Measurements from ENCODE around the gene BBX. TPM values are rescaled to one million over a fixed set of nuclear protein-coding genes. Genes with fewer than 3 reads are reported as not detected.

Gene BBX
- total and polyA plus RNA-seq, 2 experiments from 2014 or later: 52.4 to 60.8 TPM

DNA sequence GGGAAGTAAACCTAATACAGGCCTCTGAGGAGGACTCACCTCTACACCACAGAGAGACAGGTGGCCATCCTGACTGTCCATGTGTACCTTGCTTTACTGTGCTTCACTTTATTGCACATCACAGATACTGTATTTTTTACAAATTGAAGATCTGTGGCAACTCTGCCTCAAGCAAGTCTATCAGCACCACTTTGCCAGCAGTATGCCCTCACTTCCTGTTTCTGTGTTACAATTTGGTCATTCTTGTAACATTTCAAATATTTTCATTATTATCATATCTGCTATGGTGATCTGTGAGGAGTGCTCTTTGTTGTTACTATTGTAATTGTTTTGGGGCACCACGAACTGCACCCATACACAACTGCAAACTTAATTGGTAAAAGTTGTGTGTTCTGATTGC, 78.0 kb downstream of the BBX start:
- H3K4me3 ChIP-seq: no peak overlapping the region

DNA sequence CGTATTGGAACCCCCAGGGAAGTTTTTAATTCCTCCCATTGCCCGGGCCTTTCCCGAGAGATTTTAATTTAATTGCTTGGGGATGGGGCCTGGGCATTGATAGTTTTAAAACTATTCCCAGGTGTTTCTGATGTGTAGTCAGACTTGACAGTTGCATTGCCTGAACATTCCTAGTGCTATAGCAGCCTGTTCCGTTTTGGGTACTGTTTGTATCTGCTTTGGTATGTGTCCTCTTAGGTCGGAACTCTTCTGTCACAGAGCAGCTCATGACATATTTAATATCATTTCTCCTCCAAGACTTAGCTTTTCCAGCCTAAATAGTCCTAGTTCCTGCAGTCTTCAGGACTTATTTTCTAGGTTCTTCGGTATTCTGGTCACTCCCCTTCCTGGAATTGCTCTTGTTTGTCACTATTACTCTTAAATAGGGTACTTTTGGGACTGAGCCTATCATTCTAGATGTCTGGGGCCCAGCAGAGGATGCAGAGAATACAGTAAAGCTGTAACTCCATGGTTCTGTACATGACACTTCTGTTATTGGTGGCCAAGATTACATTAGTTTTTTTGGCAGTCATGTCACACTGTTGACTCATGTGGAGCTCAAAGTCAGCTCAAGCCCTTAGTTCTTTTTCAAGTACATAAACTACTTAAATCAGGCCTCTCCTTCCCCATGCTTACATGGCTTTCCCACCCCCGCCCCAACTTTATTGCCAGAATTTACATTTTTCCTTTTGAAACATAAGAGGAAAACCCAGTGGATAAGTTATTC, 81.5 kb downstream of the BBX start:
- Histone ChIP-seq H3K4me2 (ENCODE audit: unreplicated experiment) (peak overlapping the region; percentile 19), H3K9ac (no peak overlapping the region), H3K79me2 (ENCODE audit: insufficient read depth) (peaks cover 64% of the 10 kb centered on the region), H4K20me1 (ENCODE audit: insufficient read depth) (no peaks in the 10 kb centered on the region), H3K9me2 (ENCODE audit: insufficient read depth) (no peaks in the 10 kb centered on the region), H3K36me3 (ENCODE audit: low read depth) (no peaks in the 10 kb centered on the region), H3K27ac (no peak overlapping the region), H3K4me1 (ENCODE audit: insufficient read depth) (peaks cover 29% of the 10 kb centered on the region), H2AFZ (no peak overlapping the region), H3F3A (ENCODE audit: insufficient read depth) (peaks cover 18% of the 10 kb centered on the region; the same call in 1 of the 2 replicates), H3K27me3 (replicated peaks; ENCODE audit: insufficient read depth) (no peaks in the 10 kb centered on the region), H3K4me3 (no peak overlapping the region), H3K9me3 (ENCODE audit: low read depth) (no peaks in the 10 kb centered on the region)
- 44 to 45% methylated on average over 7 of the region's 7 CpGs for WGBS, 2 experiments (ENCODE audit: low coverage in 1 of 2, low lambda C conversion rate in 2 of 2, missing lambda C conversion rate in 2 of 2)
- TF ChIP-seq EZH2 (IDR thresholded peaks at IDR 0.05; ENCODE audit: insufficient read depth, poor library complexity, severe bottlenecking) (no peak), EZH2phosphoT487 (IDR thresholded peaks at IDR 0.05; ENCODE audit: insufficient read depth, low read depth) (no peak)
- in situ Hi-C loops (cut with MboI): no loop called here
- DNase-seq: peak; percentile 79

More for the DNA sequence above, 78.0 kb downstream of the BBX start:
- H3K4me1 ChIP-seq (ENCODE audit: insufficient read depth): peaks cover 36% of the 10 kb centered on the region
- no peaks in the 10 kb centered on the region for H3K9me3 ChIP-seq (ENCODE audit: low read depth)
- peaks cover 19% of the 10 kb centered on the region; the same call in 1 of the 2 replicates for H3F3A ChIP-seq (ENCODE audit: insufficient read depth)
- H3K27ac ChIP-seq: no peak overlapping the region
- no peak overlapping the region for H2AFZ ChIP-seq
- in situ Hi-C loops (cut with MboI): no loop called here
- H4K20me1 ChIP-seq (ENCODE audit: insufficient read depth): no peaks in the 10 kb centered on the region
- peak overlapping the region; percentile 99 for H3K4me2 ChIP-seq (ENCODE audit: unreplicated experiment)
- peaks cover 52% of the 10 kb centered on the region for H3K79me2 ChIP-seq (ENCODE audit: insufficient read depth)
- H3K9me2 ChIP-seq (ENCODE audit: insufficient read depth): no peaks in the 10 kb centered on the region
- DNase-seq: peak; percentile 33
- H3K36me3 ChIP-seq (ENCODE audit: low read depth): no peaks in the 10 kb centered on the region
- no peak overlapping the region for H3K9ac ChIP-seq
- TF ChIP-seq EZH2phosphoT487 (IDR thresholded peaks at IDR 0.05; ENCODE audit: insufficient read depth, low read depth) (no peak), EZH2 (IDR thresholded peaks at IDR 0.05; ENCODE audit: insufficient read depth, poor library complexity, severe bottlenecking) (no peak)
- no peaks in the 10 kb centered on the region for H3K27me3 ChIP-seq (replicated peaks; ENCODE audit: insufficient read depth)
- WGBS, 2 experiments (ENCODE audit: low coverage in 1 of 2, low lambda C conversion rate in 2 of 2, missing lambda C conversion rate in 2 of 2): 100% methylated on average over 1 of the region's 1 CpG

- WGBS, 2 experiments (ENCODE audit: low coverage in 1 of 2, low lambda C conversion rate in 2 of 2, missing lambda C conversion rate in 2 of 2): 92 to 100% methylated on average over 1 of the region's 1 CpG
- Histone ChIP-seq H3K79me2 (ENCODE audit: insufficient read depth) (peaks cover 71% of the 10 kb centered on the region), H3K36me3 (ENCODE audit: low read depth) (no peaks in the 10 kb centered on the region), H3K4me2 (ENCODE audit: unreplicated experiment) (no peak overlapping the region), H2AFZ (no peak overlapping the region), H3K9me3 (ENCODE audit: low read depth) (no peaks in the 10 kb centered on the region), H3K9ac (no peak overlapping the region), H3K27ac (no peak overlapping the region), H3F3A (ENCODE audit: insufficient read depth) (no peaks in the 10 kb centered on the region), H3K27me3 (replicated peaks; ENCODE audit: insufficient read depth) (no peaks in the 10 kb centered on the region), H3K9me2 (ENCODE audit: insufficient read depth) (no peaks in the 10 kb centered on the region), H4K20me1 (ENCODE audit: insufficient read depth) (peaks cover 4% of the 10 kb centered on the region; the same call in 1 of the 2 replicates), H3K4me1 (ENCODE audit: insufficient read depth) (no peaks in the 10 kb centered on the region), H3K4me3 (no peak overlapping the region)
- in situ Hi-C loops (cut with MboI): no loop called here
- TF ChIP-seq EZH2phosphoT487 (IDR thresholded peaks at IDR 0.05; ENCODE audit: insufficient read depth, low read depth) (no peak), EZH2 (IDR thresholded peaks at IDR 0.05; ENCODE audit: insufficient read depth, poor library complexity, severe bottlenecking) (no peak)
- no peak for DNase-seq
Observed at GRCh38 chr3:107611775-107612469, 89.2 kb downstream of the BBX start.

GRCh38 chr3:107612664-107613084, 89.9 kb downstream of the BBX start:
- Histone ChIP-seq H3K79me2 (ENCODE audit: insufficient read depth) (peaks cover 68% of the 10 kb centered on the region), H3K4me3 (no peak overlapping the region), H3K9me3 (ENCODE audit: low read depth) (no peaks in the 10 kb centered on the region), H3K9me2 (ENCODE audit: insufficient read depth) (no peaks in the 10 kb centered on the region), H3K4me2 (ENCODE audit: unreplicated experiment) (no peak overlapping the region), H3K27ac (no peak overlapping the region), H3F3A (ENCODE audit: insufficient read depth) (no peaks in the 10 kb centered on the region), H3K36me3 (ENCODE audit: low read depth) (no peaks in the 10 kb centered on the region), H3K27me3 (replicated peaks; ENCODE audit: insufficient read depth) (no peaks in the 10 kb centered on the region), H2AFZ (no peak overlapping the region), H3K9ac (no peak overlapping the region), H4K20me1 (ENCODE audit: insufficient read depth) (peaks cover 5% of the 10 kb centered on the region; the same call in 1 of the 2 replicates), H3K4me1 (ENCODE audit: insufficient read depth) (no peaks in the 10 kb centered on the region)
- 93 to 100% methylated on average over 2 of the region's 2 CpGs for WGBS, 2 experiments (ENCODE audit: low coverage in 1 of 2, low lambda C conversion rate in 2 of 2, missing lambda C conversion rate in 2 of 2)
- no peak for TF ChIP-seq EZH2phosphoT487 (IDR thresholded peaks at IDR 0.05; ENCODE audit: insufficient read depth, low read depth)
- no peak for TF ChIP-seq EZH2 (IDR thresholded peaks at IDR 0.05; ENCODE audit: insufficient read depth, poor library complexity, severe bottlenecking)
- in situ Hi-C loops (cut with MboI): no loop called here
- no peak for DNase-seq

Measured in GM23248 (cell line).